Measurements from ENCODE around the gene HERC2. TPM values are rescaled to one million over a fixed set of nuclear protein-coding genes. Genes with fewer than 3 reads are reported as not detected.
A peak's percentile ranks its signal among the peaks of the same experiment; 100 is the strongest.
"Not testable (repeated sequence)": the region's sequence is repeated elsewhere in the genome, so short reads cannot be mapped to it uniquely, and the experiment has no call there.

The HERC2 gene
- total and polyA plus RNA-seq, 4 experiments from 2014 or later, result 3.4 to 55.1 (median 28.9) TPM

- H3K9me3 Mint-ChIP-seq; H3K36me3 ChIP-seq (ENCODE audit: insufficient read depth, low read length); H3K4me3 ChIP-seq (ENCODE audit: low read length in 2 of 2); H3K27me3 ChIP-seq (ENCODE audit: insufficient read depth, low read length); H3K4me3 Mint-ChIP-seq; H3K9me3 ChIP-seq (ENCODE audit: control insufficient read depth in 1 of 2, low read length in 2 of 2); POLR2A ChIA-PET (ENCODE audit: partially characterized antibody); H3K27ac ChIP-seq (ENCODE audit: low read depth, low read length); H3K27me3 Mint-ChIP-seq; CTCF ChIA-PET (ENCODE audit: partially characterized antibody); intact Hi-C loops (cut with micrococcal nuclease); DNase-seq; H3K4me1 Mint-ChIP-seq; H3K27ac Mint-ChIP-seq; H3K4me1 ChIP-seq (ENCODE audit: insufficient read depth, low read length): not testable (repeated sequence)
- H3K36me3 Mint-ChIP-seq, result peaks cover 17 to 40% of the 10 kb centered on the region in 2 donors
These were observed 116.3 kb downstream of the HERC2 start for GRCh38 chr15:28205640-28206039.

GRCh38 chr15:28203055-28203828, 118.7 kb downstream of the HERC2 start:
- CTCF ChIA-PET (ENCODE audit: partially characterized antibody), result interaction anchor here (1.3 to 2.4 kb wide), 4 partner anchors 59 to 79 kb away, joined by 3 to 31 read pairs (median 6); no protein-coding TSS in a partner anchor
- Mint-ChIP-seq H3K4me3 (peak overlapping the region in 2 of 8 donors; percentile 23 to 52), H3K27ac (peak overlapping the region in 1 of 7 donors; percentile 82), H3K36me3 (peaks cover 34 to 49% of the 10 kb centered on the region in 2 donors)
- intact Hi-C loops (cut with micrococcal nuclease); H3K4me3 ChIP-seq (ENCODE audit: low read length in 2 of 2); POLR2A ChIA-PET (ENCODE audit: partially characterized antibody); H3K9me3 Mint-ChIP-seq; H3K27me3 ChIP-seq (ENCODE audit: insufficient read depth, low read length); H3K4me1 Mint-ChIP-seq; H3K36me3 ChIP-seq (ENCODE audit: insufficient read depth, low read length); H3K27ac ChIP-seq (ENCODE audit: low read depth, low read length); H3K4me1 ChIP-seq (ENCODE audit: insufficient read depth, low read length); H3K27me3 Mint-ChIP-seq; H3K9me3 ChIP-seq (ENCODE audit: control insufficient read depth in 1 of 2, low read length in 2 of 2): not testable (repeated sequence)
- DNase-seq, result peak in 1 of 5 donors; percentile 6

GRCh38 chr15:28202124-28202523, 119.9 kb downstream of the HERC2 start:
- H3K27ac ChIP-seq (ENCODE audit: low read depth, low read length); H3K36me3 ChIP-seq (ENCODE audit: insufficient read depth, low read length); intact Hi-C loops (cut with micrococcal nuclease); H3K4me3 ChIP-seq (ENCODE audit: low read length in 2 of 2); H3K9me3 Mint-ChIP-seq; H3K4me1 Mint-ChIP-seq; H3K27me3 Mint-ChIP-seq; DNase-seq; H3K9me3 ChIP-seq (ENCODE audit: control insufficient read depth in 1 of 2, low read length in 2 of 2); H3K4me3 Mint-ChIP-seq; POLR2A ChIA-PET (ENCODE audit: partially characterized antibody); H3K4me1 ChIP-seq (ENCODE audit: insufficient read depth, low read length); H3K27me3 ChIP-seq (ENCODE audit: insufficient read depth, low read length): not testable (repeated sequence)
- H3K27ac Mint-ChIP-seq, result peak overlapping the region in 1 of 7 donors; percentile 59
- CTCF ChIA-PET (ENCODE audit: partially characterized antibody), result interaction anchor here (1.7 kb wide), 1 partner anchor 77 kb away, joined by 9 read pairs; no protein-coding TSS in a partner anchor
- H3K36me3 Mint-ChIP-seq, result peaks cover 33 to 49% of the 10 kb centered on the region in 2 donors

- H3K9me3 ChIP-seq (ENCODE audit: control insufficient read depth in 1 of 2, low read length in 2 of 2); H3K27me3 ChIP-seq (ENCODE audit: insufficient read depth, low read length); H3K4me1 ChIP-seq (ENCODE audit: insufficient read depth, low read length); intact Hi-C loops (cut with micrococcal nuclease); H3K4me3 ChIP-seq (ENCODE audit: low read length in 2 of 2); H3K36me3 ChIP-seq (ENCODE audit: insufficient read depth, low read length); H3K4me3 Mint-ChIP-seq; H3K27ac Mint-ChIP-seq; H3K27me3 Mint-ChIP-seq; H3K4me1 Mint-ChIP-seq; DNase-seq; H3K9me3 Mint-ChIP-seq; POLR2A ChIA-PET (ENCODE audit: partially characterized antibody); H3K27ac ChIP-seq (ENCODE audit: low read depth, low read length): not testable (repeated sequence)
- CTCF ChIA-PET (ENCODE audit: partially characterized antibody), result interaction anchor here (2.6 kb wide), 1 partner anchor 72 kb away, joined by 13 read pairs; no protein-coding TSS in a partner anchor
- H3K36me3 Mint-ChIP-seq, result peaks cover 47 to 55% of the 10 kb centered on the region in 2 donors
These were observed 123.8 kb downstream of the HERC2 start for GRCh38 chr15:28198215-28198614.

- H3K4me1 ChIP-seq (ENCODE audit: insufficient read depth, low read length); H3K9me3 ChIP-seq (ENCODE audit: control insufficient read depth in 1 of 2, low read length in 2 of 2); H3K4me3 ChIP-seq (ENCODE audit: low read length in 2 of 2); H3K36me3 ChIP-seq (ENCODE audit: insufficient read depth, low read length); intact Hi-C loops (cut with micrococcal nuclease); H3K9me3 Mint-ChIP-seq; POLR2A ChIA-PET (ENCODE audit: partially characterized antibody); H3K27me3 Mint-ChIP-seq; H3K27me3 ChIP-seq (ENCODE audit: insufficient read depth, low read length); DNase-seq; CTCF ChIA-PET (ENCODE audit: partially characterized antibody); H3K27ac ChIP-seq (ENCODE audit: low read depth, low read length); H3K4me3 Mint-ChIP-seq; H3K27ac Mint-ChIP-seq: not testable (repeated sequence)
- peaks cover 47 to 58% of the 10 kb centered on the region in 2 donors for H3K36me3 Mint-ChIP-seq
- peaks cover 0 to 14% (median 3%) of the 10 kb centered on the region in 4 donors for H3K4me1 Mint-ChIP-seq
These were observed 124.3 kb downstream of the HERC2 start for GRCh38 chr15:28197694-28198093.

GRCh38 chr15:28196581-28196980, 125.4 kb downstream of the HERC2 start:
- H3K4me3 Mint-ChIP-seq; POLR2A ChIA-PET (ENCODE audit: partially characterized antibody); H3K4me1 ChIP-seq (ENCODE audit: insufficient read depth, low read length); intact Hi-C loops (cut with micrococcal nuclease); H3K27me3 ChIP-seq (ENCODE audit: insufficient read depth, low read length); H3K27ac ChIP-seq (ENCODE audit: low read depth, low read length); H3K9me3 ChIP-seq (ENCODE audit: control insufficient read depth in 1 of 2, low read length in 2 of 2); H3K27ac Mint-ChIP-seq; H3K36me3 ChIP-seq (ENCODE audit: insufficient read depth, low read length); H3K9me3 Mint-ChIP-seq; DNase-seq; H3K4me3 ChIP-seq (ENCODE audit: low read length in 2 of 2); H3K27me3 Mint-ChIP-seq; CTCF ChIA-PET (ENCODE audit: partially characterized antibody): not testable (repeated sequence)
- Mint-ChIP-seq H3K36me3 (peaks cover 57 to 63% of the 10 kb centered on the region in 2 donors), H3K4me1 (peaks cover 0 to 19% (median 3%) of the 10 kb centered on the region in 4 donors)

- Histone ChIP-seq H3K27me3 (ENCODE audit: insufficient read depth, low read length) (no peaks in the 10 kb centered on the region), H3K4me3 (ENCODE audit: low read length in 2 of 2) (no peak overlapping the region), H3K36me3 (ENCODE audit: insufficient read depth, low read length) (peaks cover 2% of the 10 kb centered on the region), H3K27ac (ENCODE audit: low read depth, low read length) (no peak overlapping the region), H3K4me1 (ENCODE audit: insufficient read depth, low read length) (no peaks in the 10 kb centered on the region), H3K9me3 (ENCODE audit: control insufficient read depth in 1 of 2, low read length in 2 of 2) (no peaks in the 10 kb centered on the region)
- CTCF ChIA-PET (ENCODE audit: partially characterized antibody), result no interaction called here
- peaks cover 0 to 19% (median 4%) of the 10 kb centered on the region in 4 donors for H3K4me1 Mint-ChIP-seq
- no peak for DNase-seq
- peak overlapping the region in 1 of 7 donors; percentile 79 for H3K27ac Mint-ChIP-seq
- POLR2A ChIA-PET (ENCODE audit: partially characterized antibody), result interaction anchor here (1.8 kb wide), 1 partner anchor 57 kb away, joined by 4 read pairs; no protein-coding TSS in a partner anchor
- H3K27me3 Mint-ChIP-seq, result no peaks in the 10 kb centered on the region
- intact Hi-C loops (cut with micrococcal nuclease), result no loop called here
- peaks cover 49 to 57% of the 10 kb centered on the region in 2 donors for H3K36me3 Mint-ChIP-seq
- no peaks in the 10 kb centered on the region for H3K9me3 Mint-ChIP-seq
- peak overlapping the region in 1 of 8 donors; percentile 16 for H3K4me3 Mint-ChIP-seq
These were observed 129.2 kb downstream of the HERC2 start for GRCh38 chr15:28192772-28193171.
